ENCODE measurements around the gene HPCAL4.

The HPCAL4 gene

GRCh38 chr1:39646232-39647081 is 44.8 kb downstream of the HPCAL4 start:
- Histone ChIP-seq H3K27ac (ENCODE audit: low read depth, low read length) (no peak overlapping the region), H3K4ac (ENCODE audit: low read depth, low read length) (no peak overlapping the region), H2BK120ac (ENCODE audit: low read depth, low read length) (no peak overlapping the region), H4K5ac (ENCODE audit: low read length) (no peak overlapping the region), H3K79me2 (ENCODE audit: control insufficient read depth, insufficient read depth, low read length) (no peaks in the 10 kb centered on the region), H3K56ac (ENCODE audit: low read length) (peak overlapping the region; percentile 10), H3K23ac (ENCODE audit: low read length) (no peak overlapping the region), H3K4me1 (ENCODE audit: control insufficient read depth, low read depth, low read length) (no peaks in the 10 kb centered on the region), H3K27me3 (ENCODE audit: insufficient read depth, low read length, poor library complexity) (no peaks in the 10 kb centered on the region), H2BK15ac (replicated peaks; ENCODE audit: low read depth) (no peak overlapping the region), H3K36me3 (ENCODE audit: control insufficient read depth, insufficient read depth, low read length) (no peaks in the 10 kb centered on the region), H2AK5ac (ENCODE audit: low read length) (no peak overlapping the region), H2BK5ac (ENCODE audit: low read length) (no peak overlapping the region), H3K18ac (ENCODE audit: low read length) (no peak overlapping the region), H3K79me1 (ENCODE audit: low read length) (no peaks in the 10 kb centered on the region), H4K8ac (ENCODE audit: low read depth, low read length) (no peak overlapping the region), H3K4me2 (ENCODE audit: low read length) (no peak overlapping the region), H3K4me3 (ENCODE audit: low read length) (no peak overlapping the region), H3K9ac (ENCODE audit: low read length) (no peak overlapping the region)
- no CpG with 5 or more reads among the region's 12 CpGs for WGBS (ENCODE audit: extremely low coverage, insufficient coverage, low lambda C conversion rate)
- DNase-seq, result peak; percentile 79

- H2AK5ac ChIP-seq (ENCODE audit: low read length), result no peak overlapping the region
- H4K5ac ChIP-seq (ENCODE audit: low read length), result no peak overlapping the region
- no peak overlapping the region for H4K8ac ChIP-seq (ENCODE audit: low read depth, low read length)
- H3K4me2 ChIP-seq (ENCODE audit: low read length), result no peak overlapping the region
- H2BK120ac ChIP-seq (ENCODE audit: low read depth, low read length), result no peak overlapping the region
- no peaks in the 10 kb centered on the region for H3K36me3 ChIP-seq (ENCODE audit: control insufficient read depth, insufficient read depth, low read length)
- H3K4me1 ChIP-seq (ENCODE audit: control insufficient read depth, low read depth, low read length), result no peaks in the 10 kb centered on the region
- no CpG with 5 or more reads among the region's 3 CpGs for WGBS (ENCODE audit: extremely low coverage, insufficient coverage, low lambda C conversion rate)
- peaks cover 2% of the 10 kb centered on the region for H3K27me3 ChIP-seq (ENCODE audit: insufficient read depth, low read length, poor library complexity)
- H3K79me2 ChIP-seq (ENCODE audit: control insufficient read depth, insufficient read depth, low read length), result no peaks in the 10 kb centered on the region
- no peak overlapping the region for H2BK5ac ChIP-seq (ENCODE audit: low read length)
- no peak overlapping the region for H3K4me3 ChIP-seq (ENCODE audit: low read length)
- no peak overlapping the region for H3K18ac ChIP-seq (ENCODE audit: low read length)
- no peak overlapping the region for H2BK15ac ChIP-seq (replicated peaks; ENCODE audit: low read depth)
- no peak overlapping the region for H3K9ac ChIP-seq (ENCODE audit: low read length)
- no peak overlapping the region for H3K27ac ChIP-seq (ENCODE audit: low read depth, low read length)
- H3K79me1 ChIP-seq (ENCODE audit: low read length), result no peaks in the 10 kb centered on the region
- H3K56ac ChIP-seq (ENCODE audit: low read length), result no peak overlapping the region
- H3K4ac ChIP-seq (ENCODE audit: low read depth, low read length), result no peak overlapping the region
- H3K23ac ChIP-seq (ENCODE audit: low read length), result no peak overlapping the region
- DNase-seq, result no peak
Observed at GRCh38 chr1:39645411-39646043, 45.7 kb downstream of the HPCAL4 start.

GRCh38 chr1:39643705-39644104 is 47.5 kb downstream of the HPCAL4 start:
- no peaks in the 10 kb centered on the region for H3K4me1 ChIP-seq (ENCODE audit: control insufficient read depth, low read depth, low read length)
- H2BK120ac ChIP-seq (ENCODE audit: low read depth, low read length), result no peak overlapping the region
- H3K4ac ChIP-seq (ENCODE audit: low read depth, low read length), result no peak overlapping the region
- H3K23ac ChIP-seq (ENCODE audit: low read length), result no peak overlapping the region
- peaks cover 5% of the 10 kb centered on the region for H3K27me3 ChIP-seq (ENCODE audit: insufficient read depth, low read length, poor library complexity)
- no peak overlapping the region for H2BK15ac ChIP-seq (replicated peaks; ENCODE audit: low read depth)
- no peaks in the 10 kb centered on the region for H3K79me2 ChIP-seq (ENCODE audit: control insufficient read depth, insufficient read depth, low read length)
- no peak overlapping the region for H2AK5ac ChIP-seq (ENCODE audit: low read length)
- no peak overlapping the region for H3K27ac ChIP-seq (ENCODE audit: low read depth, low read length)
- no peak overlapping the region for H3K4me2 ChIP-seq (ENCODE audit: low read length)
- H3K56ac ChIP-seq (ENCODE audit: low read length), result no peak overlapping the region
- H3K4me3 ChIP-seq (ENCODE audit: low read length), result no peak overlapping the region
- WGBS (ENCODE audit: extremely low coverage, insufficient coverage, low lambda C conversion rate), result no CpG with 5 or more reads among the region's 3 CpGs
- H3K79me1 ChIP-seq (ENCODE audit: low read length), result no peaks in the 10 kb centered on the region
- H3K18ac ChIP-seq (ENCODE audit: low read length), result no peak overlapping the region
- H3K36me3 ChIP-seq (ENCODE audit: control insufficient read depth, insufficient read depth, low read length), result no peaks in the 10 kb centered on the region
- no peak overlapping the region for H4K8ac ChIP-seq (ENCODE audit: low read depth, low read length)
- no peak overlapping the region for H4K5ac ChIP-seq (ENCODE audit: low read length)
- H3K9ac ChIP-seq (ENCODE audit: low read length), result no peak overlapping the region
- no peak for DNase-seq
- no peak overlapping the region for H2BK5ac ChIP-seq (ENCODE audit: low read length)

- Histone ChIP-seq H3K23ac (ENCODE audit: low read length) (no peak overlapping the region), H3K4me3 (ENCODE audit: low read length) (no peak overlapping the region), H3K9ac (ENCODE audit: low read length) (no peak overlapping the region), H3K27me3 (ENCODE audit: insufficient read depth, low read length, poor library complexity) (peaks cover 11% of the 10 kb centered on the region), H3K36me3 (ENCODE audit: control insufficient read depth, insufficient read depth, low read length) (no peaks in the 10 kb centered on the region), H4K8ac (ENCODE audit: low read depth, low read length) (no peak overlapping the region), H3K4me2 (ENCODE audit: low read length) (no peak overlapping the region), H3K79me2 (ENCODE audit: control insufficient read depth, insufficient read depth, low read length) (no peaks in the 10 kb centered on the region), H2BK5ac (ENCODE audit: low read length) (no peak overlapping the region), H3K4ac (ENCODE audit: low read depth, low read length) (no peak overlapping the region), H3K56ac (ENCODE audit: low read length) (no peak overlapping the region), H2BK120ac (ENCODE audit: low read depth, low read length) (no peak overlapping the region), H2BK15ac (replicated peaks; ENCODE audit: low read depth) (no peak overlapping the region), H4K5ac (ENCODE audit: low read length) (no peak overlapping the region), H3K27ac (ENCODE audit: low read depth, low read length) (no peak overlapping the region), H3K4me1 (ENCODE audit: control insufficient read depth, low read depth, low read length) (no peaks in the 10 kb centered on the region), H3K79me1 (ENCODE audit: low read length) (no peaks in the 10 kb centered on the region), H3K18ac (ENCODE audit: low read length) (no peak overlapping the region), H2AK5ac (ENCODE audit: low read length) (no peak overlapping the region)
- WGBS (ENCODE audit: extremely low coverage, insufficient coverage, low lambda C conversion rate), result no CpG with 5 or more reads among the region's 4 CpGs
- DNase-seq, result no peak
Observed at GRCh38 chr1:39642796-39643195, 48.4 kb downstream of the HPCAL4 start.

GRCh38 chr1:39640861-39641260 is 50.4 kb downstream of the HPCAL4 start:
- H2BK120ac ChIP-seq (ENCODE audit: low read depth, low read length), result no peak overlapping the region
- H3K79me1 ChIP-seq (ENCODE audit: low read length), result no peaks in the 10 kb centered on the region
- no peak overlapping the region for H3K56ac ChIP-seq (ENCODE audit: low read length)
- no peak overlapping the region for H2BK5ac ChIP-seq (ENCODE audit: low read length)
- no peak overlapping the region for H3K9ac ChIP-seq (ENCODE audit: low read length)
- H4K5ac ChIP-seq (ENCODE audit: low read length), result no peak overlapping the region
- peaks cover 11% of the 10 kb centered on the region for H3K27me3 ChIP-seq (ENCODE audit: insufficient read depth, low read length, poor library complexity)
- no peak overlapping the region for H3K18ac ChIP-seq (ENCODE audit: low read length)
- no peak overlapping the region for H3K23ac ChIP-seq (ENCODE audit: low read length)
- H2BK15ac ChIP-seq (replicated peaks; ENCODE audit: low read depth), result no peak overlapping the region
- no peak overlapping the region for H2AK5ac ChIP-seq (ENCODE audit: low read length)
- no peak overlapping the region for H3K4me2 ChIP-seq (ENCODE audit: low read length)
- no peak overlapping the region for H3K27ac ChIP-seq (ENCODE audit: low read depth, low read length)
- no peaks in the 10 kb centered on the region for H3K4me1 ChIP-seq (ENCODE audit: control insufficient read depth, low read depth, low read length)
- H3K4ac ChIP-seq (ENCODE audit: low read depth, low read length), result no peak overlapping the region
- no CpG with 5 or more reads among the region's 8 CpGs for WGBS (ENCODE audit: extremely low coverage, insufficient coverage, low lambda C conversion rate)
- H3K36me3 ChIP-seq (ENCODE audit: control insufficient read depth, insufficient read depth, low read length), result no peaks in the 10 kb centered on the region
- H3K4me3 ChIP-seq (ENCODE audit: low read length), result no peak overlapping the region
- no peak overlapping the region for H4K8ac ChIP-seq (ENCODE audit: low read depth, low read length)
- no peaks in the 10 kb centered on the region for H3K79me2 ChIP-seq (ENCODE audit: control insufficient read depth, insufficient read depth, low read length)
- no peak for DNase-seq
